GM12878 (cell line): ENCODE results near the gene TMEM94. TPM values are rescaled to one million over a fixed set of nuclear protein-coding genes. Genes with fewer than 3 reads are reported as not detected.

Experiments used
- ATAC-seq: fragments of 200-7000 bp; cut with Tn5 transposase; 3 replicates; pipeline ENCODE4 v1.9.1; 2020; ENCODE audit warnings: mild to moderate bottlenecking, moderate library complexity
- BruUV-seq: library from RNA; stranded (reverse); fragments of 400-500 nt; replicated peaks from 2 replicates; lab custom pipeline; 2021; lab: Mats Ljungman, UMichigan
- CTCF ChIA-PET: fragments of 300-600 bp; sonication (Branson Sonifier 250); formaldehyde crosslinking; extraction: SDS; loops from one replicate; lab custom pipeline; 2021; ENCODE audit warnings: inconsistent platforms; lab: Yijun Ruan, JAX
- POLR2A ChIA-PET: fragments of 350-600 bp; formaldehyde crosslinking; extraction: SDS; loops from one replicate; lab custom pipeline; 2021; ENCODE audit warnings: inconsistent platforms; lab: Charles Lee
- RAD21 ChIA-PET: fragments of 300-600 bp; sonication (Branson Sonifier 250); formaldehyde crosslinking; loops from one replicate; lab custom pipeline; 2023; ENCODE audit warnings: antibody characterized with exemption; ENCODE audit not compliant: unreplicated experiment; lab: Charles Lee
- SMC1A ChIA-PET: fragments of 300-600 bp; sonication (Branson Sonifier 250); formaldehyde crosslinking; loops from one replicate; lab custom pipeline; 2023; ENCODE audit not compliant: unreplicated experiment, uncharacterized antibody; lab: Charles Lee
- DNase-seq: peaks from one replicate; pipeline ENCODE4 v3.0.0-alpha.2; 2011; ENCODE audit warnings: low read depth, low spot score
- FAIRE-seq: peaks from 3 replicates; lab custom pipeline; 2011; peaks lifted over from hg19 to GRCh38; lab: Jason Lieb, UNC
- H2AFZ ChIP-seq: 2 replicates; pipeline ENCODE4 v1.6.0; 2011; ENCODE audit warnings: low read depth, low read length, control low read depth; ENCODE audit not compliant: control insufficient read depth
- H3K27ac ChIP-seq: 2 replicates; pipeline ENCODE4 v1.5.1; 2011; ENCODE audit warnings: control low read depth; ENCODE audit not compliant: control insufficient read depth, insufficient read depth
- H3K27me3 ChIP-seq, 2 experiments: replicated peaks in 1 of 2; 2 replicates each; pipeline versions ENCODE4 v1.6.0 to v1.6.1; 2011; ENCODE audit warnings: low read length in 1 of 2; ENCODE audit not compliant: control insufficient read depth in 2 of 2, insufficient read depth in 2 of 2
- H3K36me3 ChIP-seq, 2 experiments: 2 replicates each; pipeline ENCODE4 v1.5.1; 2011; ENCODE audit warnings: low read length in 1 of 2; ENCODE audit not compliant: control insufficient read depth in 2 of 2, insufficient read depth in 2 of 2
- H3K4me1 ChIP-seq: 2 replicates; pipeline ENCODE4 v1.6.1; 2011; ENCODE audit warnings: mild to moderate bottlenecking, low read length, moderate library complexity, mixed read lengths; ENCODE audit not compliant: control insufficient read depth, insufficient read depth
- H3K4me2 ChIP-seq: 2 replicates; pipeline ENCODE4 v1.6.0; 2011; ENCODE audit warnings: control low read depth; ENCODE audit not compliant: control insufficient read depth, insufficient read depth
- H3K4me3 ChIP-seq: fragments of 200-600 bp; sonication (generic); 2 replicates; pipeline ENCODE4 v1.5.1; 2016
- H3K79me2 ChIP-seq: 2 replicates; pipeline ENCODE4 v1.6.0; 2011; ENCODE audit warnings: low read length; ENCODE audit not compliant: control insufficient read depth, insufficient read depth
- H3K9ac ChIP-seq: 2 replicates; pipeline ENCODE4 v1.8.0; 2011; ENCODE audit warnings: low read length, control low read depth, mixed read lengths; ENCODE audit not compliant: control insufficient read depth, insufficient read depth
- H3K9me3 ChIP-seq: replicated peaks from 3 replicates; pipeline ENCODE4 v1.5.1; 2011; ENCODE audit warnings: mild to moderate bottlenecking, low read length; ENCODE audit not compliant: control insufficient read depth, insufficient read depth
- H4K20me1 ChIP-seq: 2 replicates; pipeline ENCODE4 v1.6.0; 2011; ENCODE audit not compliant: control insufficient read depth, insufficient read depth
- EZH2 ChIP-seq: IDR thresholded peaks from 2 replicates; pipeline ENCODE4 v1.6.1; 2012; ENCODE audit warnings: low read depth, mild to moderate bottlenecking, control low read depth, inconsistent platforms, low read length, borderline replicate concordance; ENCODE audit not compliant: control insufficient read depth
- FOS ChIP-seq: IDR thresholded peaks from 3 replicates; pipeline ENCODE4 v1.6.1; 2011; ENCODE audit warnings: borderline replicate concordance; ENCODE audit not compliant: insufficient read length; ENCODE audit errors: extremely low read depth
- KDM1A ChIP-seq: fragments of 200-600 bp; sonication (generic); IDR thresholded peaks from 2 replicates; pipeline ENCODE4 v1.6.1; 2016; ENCODE audit warnings: borderline replicate concordance
- MEF2B ChIP-seq: fragments of 450-650 bp; IDR thresholded peaks from 2 replicates; pipeline ENCODE4 v1.6.1; 2018; ENCODE audit warnings: mild to moderate bottlenecking, moderate library complexity; ENCODE audit not compliant: partially characterized antibody, poor library complexity, severe bottlenecking
- NBN ChIP-seq: fragments of 450-650 bp; IDR thresholded peaks from 2 replicates; pipeline ENCODE4 v1.6.1; 2016
- NR2C1 ChIP-seq: fragments of 450-650 bp; IDR thresholded peaks from 2 replicates; pipeline ENCODE4 v1.6.1; 2017; ENCODE audit warnings: antibody characterized with exemption, mild to moderate bottlenecking, moderate library complexity
- PAX8 ChIP-seq: fragments of 450-650 bp; IDR thresholded peaks from 2 replicates; pipeline ENCODE4 v1.6.1; 2017; ENCODE audit warnings: mild to moderate bottlenecking, moderate library complexity
- POLR2A ChIP-seq: IDR thresholded peaks from 2 replicates; pipeline ENCODE4 v1.6.1; 2011; ENCODE audit warnings: low read depth, mild to moderate bottlenecking, low read length
- SMC3 ChIP-seq: IDR thresholded peaks from 2 replicates; pipeline ENCODE4 v1.6.1; 2011; ENCODE audit warnings: low read length, improper control_type of control experiment, borderline replicate concordance
- SREBF2 ChIP-seq: IDR thresholded peaks from 2 replicates; pipeline ENCODE4 v1.6.1; 2012; ENCODE audit warnings: mild to moderate bottlenecking, low read length
- STAT1 ChIP-seq: fragments of 450-650 bp; conservative IDR thresholded peaks from 2 replicates; pipeline ENCODE4 v1.6.1; 2014; ENCODE audit warnings: antibody characterized with exemption, mild to moderate bottlenecking
- TCF12 ChIP-seq: IDR thresholded peaks from 2 replicates; pipeline ENCODE4 v1.6.1; 2011; ENCODE audit warnings: low read depth, mild to moderate bottlenecking, low read length
- ZNF207 ChIP-seq: fragments of 450-650 bp; IDR thresholded peaks from 2 replicates; pipeline ENCODE4 v1.6.1; 2014; ENCODE audit warnings: antibody characterized with exemption, mild to moderate bottlenecking, borderline replicate concordance
- ZNF217 ChIP-seq: fragments of 450-650 bp; IDR thresholded peaks from 2 replicates; pipeline ENCODE4 v1.6.1; 2017; ENCODE audit warnings: antibody characterized with exemption, mild to moderate bottlenecking
- ZNF622 ChIP-seq: fragments of 450-650 bp; IDR thresholded peaks from 2 replicates; pipeline ENCODE4 v1.6.1; 2017; ENCODE audit warnings: mild to moderate bottlenecking, inconsistent platforms
- WGBS: methylation state at CpG from one replicate; pipeline ENCODE4 v1.1.6; 2016; ENCODE audit warnings: low lambda C conversion rate; ENCODE audit not compliant: insufficient replicate concordance, insufficient coverage; ENCODE audit errors: missing lambda C conversion rate; 5-methylcytosine and 5-hydroxymethylcytosine counted together
- in situ Hi-C: fragments of 300-500 bp; cut with MboI; formaldehyde crosslinking; loops from 9 replicates; pipeline ENCODE4 v1.14.3; 2018; ENCODE audit warnings: mixed read lengths
- intact Hi-C: fragments of 100-400 bp; cut with micrococcal nuclease; formaldehyde crosslinking; loops from one replicate; pipeline ENCODE4 v1.14.2; 2022; ENCODE audit not compliant: unreplicated experiment
- polyA plus RNA-seq, 11 experiments: library from polyadenylated mRNA; depleted of rRNA in 4 of 11; unstranded in 6 of 11; stranded (reverse) in 5 of 11; fragments of >200 nt; fragmentation: Nextera tagmentation in 4 of 11; fragmentation: Illumina TruSeq in 1 of 11; extraction: Ambion mirVana in 4 of 11; extraction: Trizol in 1 of 11; gene quantifications; 1 replicate in 1 of 11; 2 replicates in 10 of 11; pipeline versions ENCODE4 v1.2.1 to v1.2.3, GENCODE V29; 2011 to 2016; ENCODE audit warnings: inconsistent platforms in 2 of 11, missing spikeins in 2 of 11, low read depth in 1 of 11
- total RNA-seq, 4 experiments: library from RNA; depleted of rRNA in 3 of 4; stranded (reverse); fragments of >200 nt in 3 of 4; fragmentation: Illumina TruSeq in 1 of 4; extraction: Trizol in 1 of 4; gene quantifications; 2 replicates each; pipeline versions ENCODE4 v1.2.1 to v1.2.3, GENCODE V29; 2013 to 2021
- TF ChIP-seq, protein P1 (sequence below): IDR thresholded peaks from 2 replicates; pipeline ENCODE4 v1.6.1; 2012; ENCODE audit warnings: low read depth, low read length, improper control_type of control experiment
- TF ChIP-seq, protein P2 (sequence below): IDR thresholded peaks from 2 replicates; pipeline ENCODE4 v1.6.1; 2011; ENCODE audit warnings: low read depth, low read length, improper control_type of control experiment, borderline replicate concordance
- TF ChIP-seq, protein P3 (sequence below): fragments of 450-650 bp; IDR thresholded peaks from 2 replicates; pipeline ENCODE4 v1.6.1; 2016; ENCODE audit warnings: mild to moderate bottlenecking
- TF ChIP-seq, protein P4 (sequence below), 3 experiments: IDR thresholded peaks in 2 of 3; conservative IDR thresholded peaks in 1 of 3; 2 replicates each; pipeline ENCODE4 v1.5.1; 2011; ENCODE audit warnings: low read depth in 3 of 3, low read length in 3 of 3, mild to moderate bottlenecking in 3 of 3, control low read depth in 2 of 3, moderate library complexity in 2 of 3, inconsistent platforms in 1 of 3, mixed read lengths in 1 of 3; ENCODE audit not compliant: control insufficient read depth in 2 of 3, insufficient read depth in 1 of 3; ENCODE audit errors: extremely low read depth in 1 of 3

The TMEM94 gene
- total and polyA plus RNA-seq, 10 of the 15 experiments (the other 5 are each of a cell fraction or from before 2014, with no cell fraction given), result 0.31 to 70.7 (median 24.4) TPM

DNA sequence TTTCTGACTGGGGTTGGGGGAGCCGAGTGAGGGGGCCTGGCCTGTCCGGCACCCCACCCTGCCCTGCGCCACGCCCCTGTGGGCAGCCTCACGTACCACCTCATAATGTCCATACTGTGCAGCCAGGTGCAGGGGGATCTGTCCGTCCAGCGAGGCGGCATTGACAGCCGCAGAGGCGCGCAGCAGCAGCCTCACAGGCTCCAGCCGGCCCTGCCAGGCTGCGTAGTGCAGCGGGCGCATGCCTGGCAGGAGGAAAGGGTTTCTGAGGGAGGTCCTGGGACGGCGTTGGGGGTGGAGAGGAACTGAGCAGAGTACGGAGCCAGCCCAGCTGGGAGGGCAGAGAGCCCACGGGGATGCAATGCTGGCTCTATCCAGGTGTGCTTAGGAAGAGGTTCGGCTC, 50.5 kb downstream of the TMEM94 start (continued):
- TF ChIP-seq EZH2, result no peak
- TF ChIP-seq NBN, result no peak
- TF ChIP-seq, protein P1, sequence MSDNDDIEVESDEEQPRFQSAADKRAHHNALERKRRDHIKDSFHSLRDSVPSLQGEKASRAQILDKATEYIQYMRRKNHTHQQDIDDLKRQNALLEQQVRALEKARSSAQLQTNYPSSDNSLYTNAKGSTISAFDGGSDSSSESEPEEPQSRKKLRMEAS, result no peak
- TF ChIP-seq, protein P2, sequence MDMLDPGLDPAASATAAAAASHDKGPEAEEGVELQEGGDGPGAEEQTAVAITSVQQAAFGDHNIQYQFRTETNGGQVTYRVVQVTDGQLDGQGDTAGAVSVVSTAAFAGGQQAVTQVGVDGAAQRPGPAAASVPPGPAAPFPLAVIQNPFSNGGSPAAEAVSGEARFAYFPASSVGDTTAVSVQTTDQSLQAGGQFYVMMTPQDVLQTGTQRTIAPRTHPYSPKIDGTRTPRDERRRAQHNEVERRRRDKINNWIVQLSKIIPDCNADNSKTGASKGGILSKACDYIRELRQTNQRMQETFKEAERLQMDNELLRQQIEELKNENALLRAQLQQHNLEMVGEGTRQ, result no peak
- TF ChIP-seq NR2C1, result no peak
- TF ChIP-seq, all 136 proteins: peak for 0

DNA sequence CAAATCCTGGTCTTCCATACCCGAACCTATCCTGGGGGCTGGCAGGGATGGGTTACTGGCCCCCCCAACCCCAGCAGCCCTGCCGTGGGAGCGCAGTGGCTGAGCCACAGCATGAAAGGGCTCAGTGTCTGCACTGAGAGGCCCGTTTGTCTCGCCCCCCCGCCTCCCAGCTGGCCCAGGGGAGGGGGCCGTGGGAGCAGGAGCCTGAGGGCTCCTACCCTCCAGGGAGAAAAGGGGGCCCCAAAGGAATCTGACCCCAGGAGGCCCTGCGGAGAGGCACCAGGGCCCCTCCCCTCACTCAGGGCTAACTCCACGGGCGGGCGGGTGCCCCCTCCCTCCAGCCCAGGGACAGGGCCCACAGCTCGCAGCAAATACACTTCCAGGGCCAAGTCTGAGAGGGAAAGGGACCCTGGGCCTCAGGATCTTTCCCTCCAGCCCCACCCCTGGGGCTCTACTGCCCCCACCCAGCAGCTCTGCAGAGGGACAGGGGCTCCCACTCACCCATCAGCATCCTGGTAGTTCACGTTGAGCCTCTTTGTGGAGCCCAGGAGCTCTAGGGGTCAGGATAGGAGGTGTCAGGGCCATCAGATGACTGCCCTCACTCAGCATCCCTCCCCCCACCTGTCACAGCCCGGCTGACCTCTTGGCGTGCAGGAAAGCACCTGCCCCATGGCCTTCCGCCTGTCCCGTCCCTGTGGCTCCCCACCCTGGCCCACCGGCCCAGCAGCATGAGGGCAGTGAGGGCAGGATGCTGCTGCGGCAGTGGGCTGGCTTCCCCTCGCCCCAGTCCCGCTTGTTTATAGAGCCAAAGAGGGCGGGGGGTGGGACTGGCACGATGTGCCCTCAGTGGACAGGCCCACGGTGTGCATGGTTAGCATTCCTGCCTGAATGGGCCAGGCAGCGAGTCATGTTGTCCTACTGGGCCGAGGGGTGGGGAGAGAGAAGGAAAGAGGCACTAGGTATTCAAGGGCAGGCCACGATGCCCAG, 51.6 kb downstream of the TMEM94 start:
- no peaks in the 10 kb centered on the region for H3K4me1 ChIP-seq
- BruUV-seq, result no TSS peak
- ATAC-seq, result no peak
- no peaks in the 10 kb centered on the region; a peak in 1 of 4 replicates for H3K36me3 ChIP-seq
- no peak overlapping the region for H3K9ac ChIP-seq
- H3K4me2 ChIP-seq, result no peak overlapping the region
- H4K20me1 ChIP-seq, result no peaks in the 10 kb centered on the region
- 47% methylated on average over 27 of the region's 27 CpGs for WGBS
- no peak overlapping the region for H3K27ac ChIP-seq
- FAIRE-seq, result no peak
- intact Hi-C loops, result no loop called here
- CTCF ChIA-PET, result no interaction called here
- no peak overlapping the region for H3K4me3 ChIP-seq
- DNase-seq, result no peak
- H3K27me3 ChIP-seq, result no peaks in the 10 kb centered on the region
- RAD21 ChIA-PET, result no interaction called here
- no peaks in the 10 kb centered on the region for H3K79me2 ChIP-seq
- SMC1A ChIA-PET, result interaction anchor here (0.8 kb wide), 1 partner anchor 89 kb away, joined by 4 read pairs; no protein-coding TSS in a partner anchor
- POLR2A ChIA-PET, result no interaction called here
- no peak overlapping the region for H2AFZ ChIP-seq
- in situ Hi-C loops, result no loop called here
- H3K9me3 ChIP-seq, result no peaks in the 10 kb centered on the region
- TF ChIP-seq POLR2A, result no peak
- TF ChIP-seq MEF2B, result no peak
- TF ChIP-seq ZNF622, result no peak
- TF ChIP-seq TCF12, result no peak
- TF ChIP-seq, protein P3, sequence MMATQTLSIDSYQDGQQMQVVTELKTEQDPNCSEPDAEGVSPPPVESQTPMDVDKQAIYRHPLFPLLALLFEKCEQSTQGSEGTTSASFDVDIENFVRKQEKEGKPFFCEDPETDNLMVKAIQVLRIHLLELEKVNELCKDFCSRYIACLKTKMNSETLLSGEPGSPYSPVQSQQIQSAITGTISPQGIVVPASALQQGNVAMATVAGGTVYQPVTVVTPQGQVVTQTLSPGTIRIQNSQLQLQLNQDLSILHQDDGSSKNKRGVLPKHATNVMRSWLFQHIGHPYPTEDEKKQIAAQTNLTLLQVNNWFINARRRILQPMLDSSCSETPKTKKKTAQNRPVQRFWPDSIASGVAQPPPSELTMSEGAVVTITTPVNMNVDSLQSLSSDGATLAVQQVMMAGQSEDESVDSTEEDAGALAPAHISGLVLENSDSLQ, result no peak
- no peak for TF ChIP-seq SREBF2
- no peak for TF ChIP-seq STAT1
- no peak for TF ChIP-seq ZNF217
- no peak for TF ChIP-seq FOS
- no peak for TF ChIP-seq ZNF207
- no peak for TF ChIP-seq KDM1A
- TF ChIP-seq SMC3, result no peak
- TF ChIP-seq, protein P4, sequence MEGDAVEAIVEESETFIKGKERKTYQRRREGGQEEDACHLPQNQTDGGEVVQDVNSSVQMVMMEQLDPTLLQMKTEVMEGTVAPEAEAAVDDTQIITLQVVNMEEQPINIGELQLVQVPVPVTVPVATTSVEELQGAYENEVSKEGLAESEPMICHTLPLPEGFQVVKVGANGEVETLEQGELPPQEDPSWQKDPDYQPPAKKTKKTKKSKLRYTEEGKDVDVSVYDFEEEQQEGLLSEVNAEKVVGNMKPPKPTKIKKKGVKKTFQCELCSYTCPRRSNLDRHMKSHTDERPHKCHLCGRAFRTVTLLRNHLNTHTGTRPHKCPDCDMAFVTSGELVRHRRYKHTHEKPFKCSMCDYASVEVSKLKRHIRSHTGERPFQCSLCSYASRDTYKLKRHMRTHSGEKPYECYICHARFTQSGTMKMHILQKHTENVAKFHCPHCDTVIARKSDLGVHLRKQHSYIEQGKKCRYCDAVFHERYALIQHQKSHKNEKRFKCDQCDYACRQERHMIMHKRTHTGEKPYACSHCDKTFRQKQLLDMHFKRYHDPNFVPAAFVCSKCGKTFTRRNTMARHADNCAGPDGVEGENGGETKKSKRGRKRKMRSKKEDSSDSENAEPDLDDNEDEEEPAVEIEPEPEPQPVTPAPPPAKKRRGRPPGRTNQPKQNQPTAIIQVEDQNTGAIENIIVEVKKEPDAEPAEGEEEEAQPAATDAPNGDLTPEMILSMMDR (IDR thresholded peaks at IDR 0.05 in 2 of 3, conservative IDR thresholded peaks at IDR 0.05 in 1 of 3; ENCODE audit: control insufficient read depth in 2 of 3, extremely low read depth in 1 of 3, insufficient read depth in 1 of 3, low read depth in 3 of 3, low read length in 3 of 3), result no peak
- TF ChIP-seq PAX8, result no peak
